Fibroblast of villous mesenchyme (primary cell): ENCODE measurements around the gene MLXIPL. TPM values are rescaled to one million over a fixed set of nuclear protein-coding genes. Genes with fewer than 3 reads are reported as not detected.

Experiments
- DNase-seq: peaks from one replicate; pipeline ENCODE4 v3.0.0-alpha.2; 2010; ENCODE audit warnings: low read depth
- H3K4me3 ChIP-seq: 2 replicates; pipeline ENCODE4 v1.5.1; 2011; ENCODE audit warnings: low read depth, mild to moderate bottlenecking, low read length
- CTCF ChIP-seq: IDR thresholded peaks from 2 replicates; pipeline ENCODE4 v1.5.1; 2012; ENCODE audit warnings: low read depth, mild to moderate bottlenecking, low read length; ENCODE audit not compliant: insufficient read depth
- total RNA-seq: library from RNA; depleted of rRNA; stranded (reverse); fragments of >200 nt; gene quantifications from 2 replicates; pipeline ENCODE4 v1.2.3, GENCODE V29; 2012

MLXIPL gene
- total RNA-seq, 1 donor = not detected

DNA sequence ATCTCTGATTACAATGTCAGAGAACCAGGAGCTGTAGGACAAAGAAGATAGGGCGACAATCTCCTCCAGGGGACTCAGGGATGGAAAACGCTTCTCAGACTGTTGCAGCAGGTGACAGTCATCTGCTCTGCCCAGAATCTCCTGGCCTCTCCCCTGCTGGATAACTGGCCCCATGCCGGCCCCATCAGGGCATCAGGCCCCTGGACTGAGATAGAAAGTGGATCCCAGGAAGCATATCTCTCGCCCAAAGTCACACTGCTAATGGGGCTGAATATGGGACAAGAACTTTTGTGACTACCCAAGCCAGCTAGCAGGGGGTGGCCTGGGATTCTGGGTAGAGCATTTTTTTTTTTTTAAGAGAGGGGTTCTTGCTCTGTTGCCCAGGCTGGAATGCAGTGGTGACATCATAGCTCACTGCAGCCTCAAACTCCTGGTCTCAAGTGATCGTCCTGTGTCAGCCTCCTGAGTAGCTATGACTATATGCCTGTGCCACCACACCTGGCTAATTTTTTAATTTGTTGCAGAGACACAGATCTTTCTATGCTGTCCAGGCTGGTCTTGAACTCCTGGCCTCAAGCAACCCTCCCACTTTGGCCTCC lies 20.5 kb upstream of the MLXIPL start:
- H3K4me3 ChIP-seq = no peak overlapping the region
- DNase-seq = no peak
- TF ChIP-seq CTCF = no peak

GRCh38 chr7:73642834-73643233 lies 18.5 kb upstream of the MLXIPL start:
- TF ChIP-seq CTCF = no peak
- DNase-seq = no peak
- H3K4me3 ChIP-seq = no peak overlapping the region

DNA sequence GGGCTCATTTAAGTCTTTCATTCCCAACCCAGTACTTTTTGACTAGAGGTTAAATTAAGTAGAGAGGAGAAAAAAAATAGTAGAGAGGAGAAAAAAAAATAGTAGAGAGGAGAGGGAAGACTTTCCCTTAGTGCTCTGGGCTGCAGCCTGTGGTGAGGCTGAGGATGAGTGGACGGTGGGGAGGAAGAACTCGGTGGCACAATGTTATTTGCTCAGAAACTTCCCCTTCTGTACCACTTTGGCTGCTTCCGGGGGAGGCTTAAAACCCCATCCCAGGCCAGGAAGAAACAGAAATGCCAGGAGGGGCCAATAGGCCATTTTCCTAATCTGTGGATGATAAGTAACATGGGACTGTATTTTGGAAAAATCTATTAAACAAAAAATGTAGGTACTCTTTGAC lies 14.6 kb upstream of the MLXIPL start:
- no peak overlapping the region for H3K4me3 ChIP-seq
- no peak for TF ChIP-seq CTCF
- DNase-seq = no peak

- no peak for TF ChIP-seq CTCF
- no peak for DNase-seq
- H3K4me3 ChIP-seq = no peak overlapping the region
Observed at GRCh38 chr7:73635428-73636200, 11.3 kb upstream of the MLXIPL start.

GRCh38 chr7:73633844-73634243 lies 9.5 kb upstream of the MLXIPL start:
- no peak for DNase-seq
- TF ChIP-seq CTCF = no peak
- no peak overlapping the region for H3K4me3 ChIP-seq

- no peak for TF ChIP-seq CTCF
- DNase-seq = no peak
- H3K4me3 ChIP-seq = no peak overlapping the region
Observed at GRCh38 chr7:73633323-73633722, 9.0 kb upstream of the MLXIPL start.

DNA sequence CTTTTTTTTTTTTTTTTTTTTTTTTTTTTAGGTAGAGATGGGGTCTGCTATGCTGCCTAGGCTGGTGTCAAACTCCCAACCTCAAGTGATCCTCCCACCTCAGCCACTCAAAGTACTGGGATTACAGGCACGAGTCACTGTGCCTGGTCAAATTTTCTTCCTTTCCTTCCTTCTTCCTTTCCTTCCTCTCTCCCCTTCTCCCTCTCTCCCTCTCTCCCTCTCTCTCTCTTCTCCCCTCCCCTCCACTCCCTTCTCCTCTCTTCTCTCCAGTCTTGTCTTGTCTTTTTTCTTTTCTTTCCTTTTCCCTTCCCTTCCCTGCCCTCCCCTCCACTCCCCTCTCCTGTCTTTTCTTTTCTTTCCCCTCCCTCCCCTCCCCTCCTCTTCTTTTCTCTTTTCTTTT lies 7.2 kb upstream of the MLXIPL start:
- no peak for TF ChIP-seq CTCF
- DNase-seq = no peak
- no peak overlapping the region for H3K4me3 ChIP-seq
